ENCODE results near the gene JOSD1.
"Not testable (repeated sequence)": the region's sequence is repeated elsewhere in the genome, so short reads cannot be mapped to it uniquely, and the experiment has no call there.

Gene JOSD1

GRCh38 chr22:38694940-38695339, 5.8 kb downstream of the JOSD1 start:
- FAIRE-seq (no peak), DNase-seq (ENCODE audit: insufficient read length, low spot score) (no peak)

DNA sequence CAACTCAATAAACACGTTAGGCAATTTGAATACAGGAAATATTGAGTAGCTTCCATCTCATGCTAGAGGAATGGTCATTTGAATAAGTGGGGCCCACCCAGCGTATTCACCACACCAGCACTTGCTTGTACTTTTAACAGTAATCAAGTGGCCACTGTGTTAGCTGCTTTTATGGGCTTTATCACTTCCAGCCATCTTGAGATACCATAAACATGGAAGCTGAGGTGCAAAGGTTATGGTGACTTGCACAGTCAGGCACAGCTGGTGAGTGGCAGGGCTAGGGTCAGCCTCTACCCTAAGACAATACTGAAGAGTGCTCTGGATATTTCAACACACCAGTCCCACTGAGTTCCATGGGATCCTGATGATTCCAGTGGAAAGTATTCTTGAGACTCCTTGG, 6.7 kb downstream of the JOSD1 start:
- DNase-seq (ENCODE audit: insufficient read length, low spot score) (no peak), FAIRE-seq (no peak)

- FAIRE-seq (no peak), DNase-seq (ENCODE audit: insufficient read length, low spot score) (no peak)
Measured at GRCh38 chr22:38689651-38690050, 11.1 kb downstream of the JOSD1 start.

DNA sequence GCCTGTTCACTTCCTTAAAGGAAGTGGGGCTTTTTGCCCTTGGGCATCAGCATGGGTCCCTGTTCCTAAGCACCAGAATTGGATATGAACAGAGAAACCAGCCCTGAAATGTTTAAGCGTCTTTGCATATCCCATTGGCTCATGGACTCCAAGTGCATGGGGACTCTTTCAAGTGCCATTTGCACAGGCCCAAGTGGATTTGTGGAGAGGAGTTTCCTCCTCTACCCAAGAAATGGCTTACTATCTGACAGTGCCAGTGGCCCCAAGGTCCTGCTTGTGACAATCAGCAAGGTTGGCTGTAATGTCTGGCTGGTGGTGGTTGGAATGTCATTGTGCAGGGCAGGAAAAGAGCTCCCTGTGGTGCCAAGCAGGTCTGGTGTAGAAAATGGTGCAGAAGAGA, 15.0 kb downstream of the JOSD1 start:
- no peak for DNase-seq (ENCODE audit: insufficient read length, low spot score)
- FAIRE-seq = no peak

- FAIRE-seq (no peak), DNase-seq (ENCODE audit: insufficient read length, low spot score) (no peak)
Measured at GRCh38 chr22:38684895-38685294, 15.8 kb downstream of the JOSD1 start.

DNA sequence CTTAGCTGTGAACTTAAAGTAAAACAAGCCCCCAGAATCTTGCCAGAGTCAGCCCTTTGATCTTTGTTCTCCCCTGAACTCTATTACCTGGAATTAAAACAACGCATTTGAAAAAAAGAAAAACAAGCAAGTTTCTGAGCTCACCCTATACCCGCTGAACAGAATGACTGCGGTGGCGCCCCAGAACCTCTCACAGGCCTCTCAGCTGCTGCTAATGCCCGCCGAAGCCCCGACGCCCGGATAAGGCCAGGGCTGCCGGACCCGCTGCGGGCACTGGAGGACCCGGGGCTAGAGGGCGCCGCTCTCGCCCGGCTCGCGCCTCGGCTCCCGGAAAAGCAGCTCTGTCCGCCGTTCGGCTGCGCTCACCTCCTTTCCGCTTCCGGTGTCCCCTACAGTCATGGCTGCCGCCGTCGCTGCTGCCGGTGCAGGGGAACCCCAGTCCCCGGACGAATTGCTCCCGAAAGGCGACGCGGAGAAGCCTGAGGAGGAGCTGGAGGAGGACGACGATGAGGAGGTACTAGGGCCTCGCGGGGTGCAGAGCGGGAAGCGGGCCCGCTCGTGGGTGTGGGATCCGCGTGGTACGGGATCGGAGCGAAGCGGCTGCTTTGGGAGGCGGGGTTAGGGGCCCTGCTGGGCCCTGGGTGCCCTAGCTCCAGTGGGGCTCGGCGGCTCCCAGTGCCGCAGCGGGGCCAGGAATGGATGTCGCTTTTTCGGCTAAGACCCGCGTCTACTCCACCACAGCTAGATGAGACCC, 19.0 kb downstream of the JOSD1 start, which contains the start of gene TOMM22:
TSS of gene TOMM22 (plus strand) at position 376 of the 754 bp plus-strand sequence. CDS start at position 398, 22 bp downstream.
- peak; percentile 93 for FAIRE-seq
- peak; percentile 99 for DNase-seq (ENCODE audit: insufficient read length, low spot score)

GRCh38 chr22:38675833-38676232, 24.9 kb downstream of the JOSD1 start:
- no peak for DNase-seq (ENCODE audit: insufficient read length, low spot score)
- FAIRE-seq = no peak

GRCh38 chr22:38674888-38675287, 25.9 kb downstream of the JOSD1 start:
- no peak for DNase-seq (ENCODE audit: insufficient read length, low spot score)
- FAIRE-seq = no peak

GRCh38 chr22:38657045-38657909, 43.5 kb downstream of the JOSD1 start:
- DNase-seq (ENCODE audit: insufficient read length, low spot score) (peak; percentile 28), FAIRE-seq (peak; percentile 86)

DNA sequence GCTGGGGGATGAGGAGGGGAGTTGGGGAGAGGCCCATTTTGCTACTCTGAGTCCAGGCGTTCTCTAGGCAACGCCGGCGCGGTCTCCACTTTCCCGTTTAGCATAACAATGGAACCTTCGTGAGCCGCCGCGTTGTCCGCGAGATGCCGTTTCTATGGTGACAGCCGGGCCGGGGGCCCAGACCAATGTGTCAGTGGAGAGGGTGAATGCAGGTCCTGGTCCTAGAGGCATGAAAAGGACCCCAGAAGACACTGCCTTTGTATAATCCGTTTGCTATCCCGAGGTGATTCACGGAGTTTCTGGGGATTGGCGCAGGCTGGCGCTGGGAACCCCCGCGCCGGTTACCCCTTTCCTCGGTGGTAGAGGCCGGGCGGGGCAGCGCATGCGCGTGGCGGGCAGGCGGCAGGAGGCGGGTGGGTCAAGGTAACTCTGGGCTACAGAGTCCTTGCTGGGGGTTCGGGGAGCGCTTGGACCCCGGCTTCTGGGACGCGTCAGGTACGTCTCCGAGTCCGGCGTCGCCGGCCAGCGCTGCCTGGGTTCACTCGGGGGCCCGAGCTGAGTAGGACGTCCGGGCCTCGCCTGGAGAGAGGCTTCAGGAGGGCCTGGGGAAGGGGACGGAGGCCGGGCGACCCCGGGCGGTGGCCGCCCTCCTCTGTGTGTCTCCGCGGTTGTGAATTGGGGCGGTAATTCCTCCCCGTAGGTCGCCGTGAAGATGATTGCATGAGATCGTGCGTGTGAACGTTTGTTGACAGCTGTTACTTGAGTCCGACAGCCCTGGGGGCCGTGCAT, 44.3 kb downstream of the JOSD1 start, which contains the start of the genes CBY1 and FAM227A:
TSS of gene CBY1 (plus strand) at position 383 of the 789 bp plus-strand sequence. CDS start 11,417 bp downstream, outside the sequence.
TSS of gene FAM227A (minus strand) at position 137 of the 789 bp plus-strand sequence. CDS start 6,224 bp downstream, outside the sequence.
- peak; percentile 96 for DNase-seq (ENCODE audit: insufficient read length, low spot score)

GRCh38 chr22:38655519-38656255, 45.1 kb downstream of the JOSD1 start:
- FAIRE-seq (no peak), DNase-seq (ENCODE audit: insufficient read length, low spot score) (no peak)

More for the DNA sequence above, 44.3 kb downstream of the JOSD1 start, which contains the start of the genes CBY1 and FAM227A:
- peak; percentile 86 for FAIRE-seq

- FAIRE-seq (no peak), DNase-seq (ENCODE audit: insufficient read length, low spot score) (no peak)
Measured at GRCh38 chr22:38653741-38654140, 47.0 kb downstream of the JOSD1 start.

- DNase-seq (ENCODE audit: insufficient read length, low spot score) (no peak), FAIRE-seq (no peak)
Measured at GRCh38 chr22:38652859-38653258, 47.9 kb downstream of the JOSD1 start.

DNA sequence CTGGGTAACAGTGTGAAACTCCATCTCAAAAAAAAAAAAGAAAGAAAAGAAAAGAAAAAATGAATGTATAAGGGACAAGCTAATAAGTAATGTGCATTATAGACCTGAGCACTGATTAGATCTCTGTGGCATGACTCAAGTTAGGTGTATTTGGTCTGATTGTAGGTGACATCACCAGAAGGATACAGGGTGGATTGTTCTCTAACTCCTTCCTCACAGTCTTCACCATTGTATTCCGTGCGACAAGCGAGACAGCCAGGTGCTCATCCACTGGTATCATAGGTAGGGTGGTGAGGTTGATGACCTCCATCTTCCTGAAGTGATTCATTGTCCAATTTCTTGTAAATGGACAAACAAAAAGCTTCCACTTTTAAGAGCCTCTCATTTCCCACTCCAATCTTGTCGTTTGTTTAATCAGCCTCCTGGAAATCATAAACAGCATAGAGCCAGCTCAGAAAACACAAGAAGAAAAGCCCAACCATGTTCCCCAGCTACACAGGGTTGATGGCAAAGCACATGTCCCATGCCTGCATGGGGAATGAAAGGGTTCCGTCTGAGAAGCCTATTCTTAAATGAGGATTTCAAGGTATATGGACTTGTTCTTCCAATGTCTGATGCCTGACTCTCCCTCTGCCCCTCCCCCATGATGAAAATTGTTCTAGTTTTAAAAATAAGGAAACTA, 50.8 kb downstream of the JOSD1 start:
- FAIRE-seq (no peak), DNase-seq (ENCODE audit: insufficient read length, low spot score) (no peak)

- no peak for FAIRE-seq
- DNase-seq (ENCODE audit: insufficient read length, low spot score) = no peak
Measured at GRCh38 chr22:38645430-38645829, 55.3 kb downstream of the JOSD1 start.

- FAIRE-seq = peak; percentile 92
- DNase-seq (ENCODE audit: insufficient read length, low spot score) = not testable (repeated sequence)
Measured at GRCh38 chr22:38644245-38644644, 56.5 kb downstream of the JOSD1 start.

DNA sequence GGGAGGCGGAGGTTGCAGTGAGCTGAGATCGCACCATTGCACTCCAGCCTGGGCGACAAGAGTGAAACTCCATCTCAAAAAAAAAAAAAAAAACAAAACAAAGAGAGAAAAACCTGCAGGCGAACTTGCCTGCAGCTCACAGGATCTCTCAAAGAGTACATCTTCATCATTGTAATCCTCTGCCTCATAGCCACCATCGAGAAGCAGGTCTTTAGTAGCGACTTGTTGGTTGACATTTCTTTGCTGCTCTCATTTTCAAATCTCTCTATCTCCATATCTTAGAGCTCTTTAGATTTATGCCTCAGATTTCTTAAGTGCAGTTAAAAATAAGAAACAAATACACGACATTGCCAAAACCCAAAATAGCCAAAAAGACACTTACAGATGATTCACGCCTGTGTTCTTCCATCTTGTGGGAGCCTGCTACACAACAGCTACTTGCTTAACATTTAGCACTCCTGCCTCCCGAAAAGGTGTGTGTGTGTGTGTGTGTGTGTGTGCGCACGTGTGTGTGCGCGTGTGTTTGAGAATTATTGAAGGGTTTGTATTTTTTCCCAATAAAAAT, 59.2 kb downstream of the JOSD1 start:
- FAIRE-seq = no peak
- DNase-seq (ENCODE audit: insufficient read length, low spot score) = no peak

DNA sequence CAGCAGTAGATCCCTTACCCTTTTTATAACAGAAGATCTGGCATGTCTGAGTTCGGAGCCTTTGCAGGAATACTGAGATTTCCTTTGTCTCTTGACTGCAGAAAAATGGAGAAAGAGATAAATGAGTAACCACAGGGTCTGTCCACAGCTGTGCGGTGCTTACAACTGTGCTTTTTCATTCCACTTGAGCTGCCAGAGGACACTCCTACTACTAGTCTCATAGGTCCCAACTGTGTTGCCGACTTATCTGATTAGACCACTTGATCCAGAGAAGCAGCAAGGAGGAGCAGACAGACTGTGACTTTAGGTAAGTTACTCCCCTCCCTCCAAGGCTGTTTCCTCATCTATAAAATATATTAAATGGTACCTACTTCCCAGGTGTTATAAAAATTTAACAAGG, 62.0 kb downstream of the JOSD1 start:
- DNase-seq (ENCODE audit: insufficient read length, low spot score) (no peak), FAIRE-seq (no peak)

DNA sequence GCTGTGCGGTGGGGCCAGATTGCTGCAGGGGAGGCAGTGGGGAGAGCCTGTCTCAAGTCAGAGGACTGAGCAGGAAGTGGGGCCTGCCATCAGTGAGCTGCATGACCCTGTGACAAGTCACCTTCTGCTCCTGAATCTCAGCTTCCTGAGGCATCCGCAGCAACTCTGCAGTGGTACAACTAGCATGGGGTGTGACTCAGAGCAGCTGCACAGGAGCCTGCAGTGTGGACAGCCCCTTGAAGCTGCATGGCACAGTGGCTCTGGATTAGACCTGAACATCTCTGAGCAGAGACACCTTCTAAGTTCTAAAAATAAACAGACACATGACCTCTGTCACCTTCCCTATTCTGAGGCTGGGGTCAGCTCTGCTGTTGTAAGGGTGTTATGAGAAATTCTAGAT, 62.5 kb downstream of the JOSD1 start:
- FAIRE-seq (no peak), DNase-seq (ENCODE audit: insufficient read length, low spot score) (no peak)

Measured in GM19239 (cell line).